Melanocyte of skin (primary cell): ENCODE measurements around the gene TRIM58. TPM values are rescaled to one million over a fixed set of nuclear protein-coding genes. Genes with fewer than 3 reads are reported as not detected.

Experiments
- total RNA-seq, 2 donors: library from RNA; depleted of rRNA; stranded (reverse); fragments of >200 nt; gene quantifications; 2 replicates each; pipeline ENCODE4 v1.2.3, GENCODE V29; 2012

The TRIM58 gene
- 1 to 10 TPM in 1 of 2 donors, under 1 TPM in 1; 0.33 to 1.4 TPM for total RNA-seq

GRCh38 chr1:247857069-247857984, at the start of gene TRIM58:
Gene TRIM58 (plus strand): TSS chr1:247857187. CDS start chr1:247857247, 60 bp downstream.

GRCh38 chr1:247824023-247824422, 33.0 kb upstream of the TRIM58 start, which contains the start of gene OR14A16:
Gene OR14A16 (minus strand): TSS chr1:247824119. CDS start chr1:247815729, 8,390 bp downstream.

GRCh38 chr1:247841796-247842195, 15.2 kb upstream of the TRIM58 start, which contains the start of gene OR11L1:
Gene OR11L1 (minus strand): TSS chr1:247841896. CDS start chr1:247841896, 0 bp downstream.

GRCh38 chr1:247895163-247895637, 38.2 kb downstream of the TRIM58 start, which contains the start of gene OR2W3:
Gene OR2W3 (plus strand): TSS chr1:247895587. CDS start chr1:247895587, 0 bp downstream.

GRCh38 chr1:247919952-247920351, 63.0 kb downstream of the TRIM58 start, which contains the start of gene OR2T8:
Gene OR2T8 (plus strand): TSS chr1:247920252. CDS start chr1:247921018, 766 bp downstream.

GRCh38 chr1:247924868-247925267, 67.9 kb downstream of the TRIM58 start, which contains the start of gene OR2AJ1:
Gene OR2AJ1 (plus strand): TSS chr1:247924889. CDS start chr1:247933769, 8,880 bp downstream.

Other genes starting within 250 kb of the TRIM58 start
- not detected for gene OR13G1, start 177.4 kb upstream of the TRIM58 start, total RNA-seq
- not detected for gene OR6F1, start 140.5 kb upstream of the TRIM58 start, total RNA-seq
- gene OR14K1, start 118.6 kb upstream of the TRIM58 start, total RNA-seq = not detected
- gene OR14A2, start 109.0 kb upstream of the TRIM58 start, total RNA-seq = not detected
- not detected for gene OR1C1, start 96.6 kb upstream of the TRIM58 start, total RNA-seq
- gene OR14A16, start 33.1 kb upstream of the TRIM58 start, total RNA-seq = not detected
- gene OR11L1, start 15.3 kb upstream of the TRIM58 start, total RNA-seq = not detected
- gene OR2W3, start 38.4 kb downstream of the TRIM58 start, total RNA-seq = under 1 TPM; 0.34 to 0.67 TPM
- gene OR2T8, start 63.1 kb downstream of the TRIM58 start, total RNA-seq = not detected
- not detected for gene OR2AJ1, start 67.7 kb downstream of the TRIM58 start, total RNA-seq
- gene OR2L8, start 91.7 kb downstream of the TRIM58 start, total RNA-seq = under 1 TPM in 1 of 2 donors, not detected in 1; 0.69 TPM
- under 1 TPM in 1 of 2 donors, not detected in 1; 0.34 TPM for gene OR2AK2, start 108.0 kb downstream of the TRIM58 start, total RNA-seq
- not detected for gene OR2L5, start 156.5 kb downstream of the TRIM58 start, total RNA-seq
- under 1 TPM in 1 of 2 donors, not detected in 1; under 0.01 TPM for gene OR2L2, start 172.9 kb downstream of the TRIM58 start, total RNA-seq
- not detected for gene OR2L3, start 189.6 kb downstream of the TRIM58 start, total RNA-seq
- not detected for gene OR2L13, start 238.0 kb downstream of the TRIM58 start, total RNA-seq